ENCODE measurements around the gene CEP72.

DNA sequence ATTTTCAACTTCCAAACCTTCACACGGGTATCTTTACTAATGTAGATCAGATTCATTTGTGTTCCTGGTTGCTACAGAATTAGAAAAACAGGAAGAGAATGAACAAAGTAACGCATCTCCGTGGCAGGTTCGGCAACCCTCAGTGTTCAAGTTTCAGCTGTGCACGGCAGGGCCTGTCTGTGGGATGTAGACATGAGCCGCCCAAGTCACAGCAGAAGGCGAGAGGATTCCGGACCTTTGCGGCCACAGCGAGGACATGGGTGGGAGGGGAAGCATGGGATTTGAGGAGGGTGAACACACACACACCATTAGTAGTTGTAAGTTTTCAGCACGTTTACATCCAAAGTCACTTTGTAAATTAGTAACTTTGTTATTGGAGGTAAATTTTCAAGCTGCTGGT, 31.7 kb upstream of the CEP72 start:
- TF ChIP-seq, protein P1, sequence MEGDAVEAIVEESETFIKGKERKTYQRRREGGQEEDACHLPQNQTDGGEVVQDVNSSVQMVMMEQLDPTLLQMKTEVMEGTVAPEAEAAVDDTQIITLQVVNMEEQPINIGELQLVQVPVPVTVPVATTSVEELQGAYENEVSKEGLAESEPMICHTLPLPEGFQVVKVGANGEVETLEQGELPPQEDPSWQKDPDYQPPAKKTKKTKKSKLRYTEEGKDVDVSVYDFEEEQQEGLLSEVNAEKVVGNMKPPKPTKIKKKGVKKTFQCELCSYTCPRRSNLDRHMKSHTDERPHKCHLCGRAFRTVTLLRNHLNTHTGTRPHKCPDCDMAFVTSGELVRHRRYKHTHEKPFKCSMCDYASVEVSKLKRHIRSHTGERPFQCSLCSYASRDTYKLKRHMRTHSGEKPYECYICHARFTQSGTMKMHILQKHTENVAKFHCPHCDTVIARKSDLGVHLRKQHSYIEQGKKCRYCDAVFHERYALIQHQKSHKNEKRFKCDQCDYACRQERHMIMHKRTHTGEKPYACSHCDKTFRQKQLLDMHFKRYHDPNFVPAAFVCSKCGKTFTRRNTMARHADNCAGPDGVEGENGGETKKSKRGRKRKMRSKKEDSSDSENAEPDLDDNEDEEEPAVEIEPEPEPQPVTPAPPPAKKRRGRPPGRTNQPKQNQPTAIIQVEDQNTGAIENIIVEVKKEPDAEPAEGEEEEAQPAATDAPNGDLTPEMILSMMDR (IDR thresholded peaks at IDR 0.05) = no peak
- TF ChIP-seq POLR2AphosphoS5 (IDR thresholded peaks at IDR 0.05) = no peak
- TF ChIP-seq POLR2A (IDR thresholded peaks at IDR 0.05) = no peak
- no peak for TF ChIP-seq EP300 (IDR thresholded peaks at IDR 0.05)
